ENCODE data around the gene COL4A2.

COL4A2 gene

DNA sequence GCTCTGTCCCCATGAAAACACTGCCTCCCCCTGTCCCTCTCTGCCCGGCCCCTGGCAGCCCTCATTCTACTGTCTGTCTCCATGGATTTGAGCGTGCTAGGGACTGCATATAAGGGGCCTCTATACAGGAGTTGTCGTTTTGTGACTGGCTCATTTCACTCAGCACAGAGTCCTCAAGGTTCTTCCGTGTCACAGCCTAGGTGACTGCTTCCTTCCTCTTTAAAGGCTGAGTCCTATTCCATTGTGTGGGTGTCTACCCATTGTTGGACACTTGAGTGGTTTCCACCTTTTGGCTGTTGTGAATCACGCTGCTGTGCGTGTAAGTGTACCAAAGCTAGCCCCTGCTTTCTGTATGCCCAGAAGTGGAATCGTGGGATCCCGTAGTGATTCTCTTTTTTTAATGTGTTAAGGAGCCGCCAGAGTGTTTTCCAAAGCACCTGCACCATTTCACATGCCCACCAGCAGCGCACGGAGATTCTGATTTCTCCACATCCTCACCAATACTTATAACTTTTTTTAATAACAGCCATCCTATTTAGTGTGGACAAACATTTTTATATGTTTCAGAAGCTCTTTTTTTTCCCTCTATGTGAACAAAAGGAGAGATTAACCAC is 116.7 kb downstream of the COL4A2 start:
- no peak for DNase-seq

DNA sequence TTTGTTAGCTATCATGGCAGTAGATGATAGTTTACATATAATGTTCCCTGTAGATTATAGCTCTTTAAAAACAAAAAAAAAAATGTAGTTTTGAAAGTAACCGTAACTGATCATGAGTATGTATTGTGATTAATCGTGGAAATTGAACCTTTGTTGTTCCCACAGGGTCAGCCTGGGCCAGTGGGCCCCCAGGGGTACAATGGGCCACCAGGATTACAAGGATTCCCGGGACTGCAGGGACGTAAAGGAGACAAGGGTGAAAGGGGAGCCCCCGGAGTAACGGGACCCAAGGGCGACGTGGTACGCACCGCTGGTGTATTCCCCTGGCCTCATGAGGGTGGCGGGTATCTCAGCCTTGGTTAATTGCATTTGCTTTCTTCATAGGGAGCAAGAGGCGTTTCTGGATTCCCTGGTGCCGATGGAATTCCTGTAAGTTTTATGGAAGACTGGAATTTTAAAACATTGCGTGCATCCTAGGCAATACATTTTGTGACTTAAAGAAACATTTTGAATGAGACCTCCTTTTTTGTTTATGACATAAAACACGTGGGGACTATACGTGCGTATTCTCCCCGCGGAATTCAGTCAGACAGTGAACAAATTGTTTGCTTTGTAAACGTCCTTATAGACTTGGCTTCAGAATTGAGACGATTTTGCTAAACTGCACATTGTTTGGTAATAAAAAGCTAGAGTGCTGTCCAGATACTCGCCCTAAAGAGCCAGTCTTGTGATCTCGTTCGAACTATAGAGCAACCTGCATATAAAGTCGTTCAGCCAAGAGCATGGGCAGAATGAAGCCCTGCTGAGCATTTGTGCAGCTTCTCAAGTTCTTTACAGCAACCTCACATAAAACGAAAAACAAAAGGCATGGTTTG is 117.7 kb downstream of the COL4A2 start:
- DNase-seq, result no peak

DNA sequence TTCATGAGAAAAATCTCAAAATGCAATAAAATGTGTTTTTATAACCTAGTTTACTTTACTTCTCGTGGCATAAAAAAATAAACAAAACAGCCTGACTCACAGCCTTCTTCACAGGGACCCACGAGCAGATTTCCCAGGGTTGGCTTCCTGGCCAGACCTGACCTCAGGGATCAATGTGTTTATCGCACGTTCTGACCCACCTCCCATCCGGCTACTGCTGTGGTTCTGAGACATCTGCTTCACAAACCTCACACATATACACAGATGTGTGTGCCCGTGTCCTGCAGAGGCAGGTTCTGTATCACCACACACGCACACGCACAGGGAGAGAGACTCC is 118.3 kb downstream of the COL4A2 start:
- no peak for DNase-seq

DNA sequence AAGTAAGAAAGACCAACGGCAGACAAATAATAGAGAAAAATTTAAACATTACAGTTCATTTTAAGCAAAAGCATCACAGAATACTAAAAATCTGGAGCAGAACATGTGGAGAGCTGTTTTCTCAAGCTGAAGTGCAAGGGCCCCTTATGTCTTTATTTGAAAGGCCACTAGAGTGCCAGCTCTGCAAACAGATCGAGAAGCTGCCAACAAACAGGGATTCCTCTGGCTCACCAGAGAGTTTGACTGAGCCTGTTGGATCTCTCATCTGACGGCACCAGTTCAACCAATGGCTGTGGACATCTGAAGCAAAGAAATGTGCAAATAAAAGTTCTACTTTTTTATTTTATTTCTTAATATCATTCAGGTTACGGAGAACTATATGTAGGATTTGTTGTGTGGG is 119.7 kb downstream of the COL4A2 start:
- no peak for DNase-seq

DNA sequence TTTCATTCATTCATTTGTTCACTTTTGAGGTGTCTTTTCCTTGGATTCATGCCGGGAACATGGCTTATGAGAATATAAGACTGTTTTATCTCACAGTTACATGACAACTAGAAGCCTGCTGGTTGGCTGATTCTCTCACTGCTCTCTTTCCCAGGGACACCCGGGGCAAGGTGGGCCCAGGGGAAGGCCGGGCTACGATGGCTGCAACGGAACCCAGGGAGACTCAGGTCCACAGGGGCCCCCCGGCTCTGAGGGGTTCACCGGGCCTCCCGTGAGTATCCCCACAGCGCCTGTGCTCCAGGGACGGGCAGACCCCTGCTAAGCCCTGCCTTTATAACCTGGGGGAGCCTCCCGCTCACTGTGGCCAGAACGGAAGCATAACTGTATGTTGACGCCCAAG is 121.2 kb downstream of the COL4A2 start:
- no peak for DNase-seq

DNA sequence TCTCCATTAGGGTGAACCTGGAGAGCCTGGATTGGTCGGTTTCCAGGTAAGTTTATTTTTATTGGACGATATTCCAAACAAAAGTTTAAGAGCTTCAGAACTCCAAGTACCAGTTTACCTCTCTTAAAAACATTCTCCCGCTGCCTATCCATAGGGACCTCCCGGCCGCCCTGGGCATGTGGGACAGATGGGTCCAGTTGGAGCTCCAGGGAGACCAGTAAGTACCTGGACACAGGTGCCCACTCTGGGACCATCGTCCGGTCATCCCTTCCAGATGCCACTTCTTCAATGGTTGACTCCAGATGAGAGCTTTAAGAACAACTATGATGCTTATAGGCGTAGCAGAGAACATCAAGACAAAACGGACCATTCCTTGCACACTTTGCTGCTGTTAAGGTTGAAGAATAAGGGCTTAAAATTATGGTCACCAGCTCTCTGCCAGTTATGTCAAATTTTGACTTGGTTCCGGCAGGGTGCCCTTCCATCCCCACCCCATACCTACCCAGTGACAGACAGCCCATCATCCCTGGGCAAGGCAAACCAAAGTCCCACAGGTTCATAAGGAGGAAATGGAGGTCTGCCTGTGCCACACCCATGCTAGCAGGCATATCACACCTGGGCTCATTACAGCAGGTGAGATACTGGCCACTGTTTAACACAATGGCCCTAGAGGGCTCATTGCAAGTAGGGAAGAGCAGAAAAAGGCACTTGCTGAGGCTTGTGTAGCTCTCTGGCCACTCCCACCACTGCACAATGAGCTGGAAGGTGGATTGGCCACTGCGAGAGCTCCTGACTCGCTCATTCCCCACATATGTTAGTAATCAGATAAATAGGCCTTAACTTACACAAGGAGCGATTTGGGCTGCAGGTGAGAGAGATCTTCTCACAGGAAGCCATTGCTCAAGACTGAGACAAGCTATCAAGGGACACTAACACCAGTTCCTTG is 123.6 kb downstream of the COL4A2 start:
- no peak for DNase-seq

DNA sequence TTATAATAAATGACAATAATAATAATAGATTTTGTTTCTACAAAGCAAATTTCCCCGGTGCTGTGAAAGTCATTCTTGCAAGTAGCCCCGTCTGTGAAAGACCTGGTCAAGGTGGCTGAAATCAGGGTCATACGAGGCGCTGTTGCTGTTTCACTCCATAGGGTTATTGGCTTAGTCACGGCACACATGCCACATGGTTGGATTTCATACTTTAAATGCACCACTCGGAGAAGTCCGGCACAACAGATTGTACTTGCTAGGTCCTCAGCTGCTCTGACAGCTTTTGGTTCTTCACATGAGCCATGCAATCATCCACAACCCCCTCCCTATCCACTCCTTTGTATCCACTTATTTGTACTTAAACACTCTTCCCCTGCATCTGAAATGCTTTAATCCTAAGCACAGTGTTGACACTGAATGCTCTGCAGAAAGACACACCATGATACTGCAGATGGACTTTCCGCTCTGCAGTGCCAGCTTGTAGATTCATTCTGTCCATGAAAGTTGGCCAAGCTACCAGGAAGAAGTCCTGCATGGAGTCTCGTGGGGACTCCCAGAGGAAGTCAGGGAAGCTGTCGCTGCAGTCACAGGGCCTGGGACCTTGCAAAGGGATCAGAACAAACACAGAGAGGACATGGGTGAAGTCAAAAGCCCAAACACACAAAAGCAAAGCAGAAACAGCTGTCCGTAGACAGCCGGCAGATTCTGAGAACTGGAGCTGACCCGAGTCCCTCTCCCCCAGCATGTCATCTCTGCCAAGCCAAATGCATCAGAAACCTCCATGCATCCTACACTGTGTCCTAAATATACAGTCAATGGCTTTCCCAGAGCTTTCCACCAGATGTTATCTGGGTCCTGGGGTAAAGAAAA is 124.6 kb downstream of the COL4A2 start:
- no peak for DNase-seq

DNA sequence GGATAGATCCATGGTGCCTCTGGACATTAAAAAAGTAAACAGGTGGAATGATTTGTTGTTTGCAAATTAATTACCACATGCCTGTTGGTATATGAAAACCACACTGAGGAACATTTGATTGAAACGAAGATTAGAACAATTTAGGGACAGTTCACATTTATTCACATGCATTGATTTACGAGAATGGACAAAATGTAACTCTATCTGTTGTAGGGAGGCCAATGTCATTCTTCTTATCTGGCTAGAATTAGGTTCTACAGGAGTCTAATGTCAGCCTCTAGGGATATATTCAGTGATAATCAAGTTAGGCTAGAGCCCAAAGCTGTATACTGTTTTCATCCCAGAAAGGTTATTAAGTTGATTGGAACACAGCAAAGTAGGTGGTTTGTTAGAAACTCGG is 125.4 kb downstream of the COL4A2 start:
- no peak for DNase-seq

DNA sequence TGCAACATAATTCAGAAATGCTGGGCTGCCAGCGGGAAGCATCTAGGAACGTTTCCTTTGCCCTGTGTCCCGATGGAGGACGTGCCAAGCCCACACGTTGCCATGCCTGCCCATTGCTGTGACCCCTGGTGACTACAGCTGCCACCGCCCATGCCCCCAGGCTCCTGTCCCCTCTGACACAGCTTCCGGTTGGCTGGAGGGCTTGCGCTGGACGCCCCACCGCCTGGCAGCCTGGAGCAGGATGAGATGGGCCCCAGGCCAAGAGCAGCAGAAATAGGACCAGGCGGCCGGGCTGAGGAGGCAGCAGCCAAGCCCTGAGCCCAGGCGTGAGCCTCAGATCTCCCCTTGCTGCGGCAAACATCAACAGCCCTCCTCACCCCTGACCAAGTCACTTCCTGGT is 125.9 kb downstream of the COL4A2 start:
- no peak for DNase-seq

DNA sequence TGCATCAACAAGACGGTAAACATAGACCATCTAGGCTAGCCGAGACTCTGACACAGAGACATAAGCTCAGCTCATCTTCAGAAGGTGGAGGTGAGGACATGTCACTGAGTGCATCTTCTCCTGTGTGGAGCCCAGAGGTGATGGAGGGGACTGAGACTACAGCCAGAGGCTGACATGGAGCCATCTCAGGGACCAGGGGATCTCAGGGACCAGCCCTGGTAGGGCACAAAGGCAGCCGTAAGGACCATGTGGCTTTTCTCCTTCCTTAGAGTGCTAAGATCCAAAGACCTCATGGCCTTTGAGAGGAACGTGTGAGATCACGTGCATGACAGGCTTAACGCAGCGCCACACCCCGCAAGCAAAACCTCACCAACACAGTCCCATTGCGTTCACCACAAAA is 127.5 kb downstream of the COL4A2 start:
- no peak for DNase-seq

DNA sequence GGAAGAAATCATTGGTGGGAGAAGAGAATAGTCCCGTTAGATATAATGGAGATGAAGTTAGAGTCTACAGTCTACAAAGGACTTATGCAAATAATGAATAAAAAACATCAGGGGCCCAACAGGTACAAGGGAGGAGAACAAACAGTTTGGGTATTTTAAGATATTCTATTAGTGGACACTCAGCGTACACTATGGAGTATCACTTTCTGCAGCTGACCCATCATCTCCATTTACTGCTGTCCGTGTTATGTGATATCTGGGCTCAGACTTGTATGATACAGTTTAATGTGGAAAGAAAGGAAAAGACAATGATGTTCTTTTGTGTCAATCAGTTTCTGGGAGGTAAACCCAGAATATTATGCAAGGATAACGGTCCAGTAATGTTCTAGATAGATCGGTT is 128.2 kb downstream of the COL4A2 start:
- DNase-seq, result no peak

DNA sequence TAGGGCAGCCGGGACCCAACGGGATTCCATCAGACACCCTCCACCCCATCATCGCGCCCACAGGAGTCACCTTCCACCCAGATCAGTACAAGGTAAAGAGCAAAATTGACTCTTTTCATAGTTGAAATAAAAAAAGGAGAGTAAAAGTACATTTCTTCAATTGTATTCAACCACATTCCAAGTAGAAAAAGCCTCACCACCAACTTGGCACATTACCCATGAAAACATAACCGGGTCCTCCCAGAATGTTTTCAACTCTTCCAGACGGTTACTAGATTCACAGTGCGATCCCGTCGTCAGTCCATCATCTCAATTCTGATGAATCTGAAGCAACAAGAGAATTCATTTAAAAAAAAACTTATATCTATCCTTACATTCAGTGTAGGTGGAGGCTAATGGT is 129.2 kb downstream of the COL4A2 start:
- no peak for DNase-seq

DNA sequence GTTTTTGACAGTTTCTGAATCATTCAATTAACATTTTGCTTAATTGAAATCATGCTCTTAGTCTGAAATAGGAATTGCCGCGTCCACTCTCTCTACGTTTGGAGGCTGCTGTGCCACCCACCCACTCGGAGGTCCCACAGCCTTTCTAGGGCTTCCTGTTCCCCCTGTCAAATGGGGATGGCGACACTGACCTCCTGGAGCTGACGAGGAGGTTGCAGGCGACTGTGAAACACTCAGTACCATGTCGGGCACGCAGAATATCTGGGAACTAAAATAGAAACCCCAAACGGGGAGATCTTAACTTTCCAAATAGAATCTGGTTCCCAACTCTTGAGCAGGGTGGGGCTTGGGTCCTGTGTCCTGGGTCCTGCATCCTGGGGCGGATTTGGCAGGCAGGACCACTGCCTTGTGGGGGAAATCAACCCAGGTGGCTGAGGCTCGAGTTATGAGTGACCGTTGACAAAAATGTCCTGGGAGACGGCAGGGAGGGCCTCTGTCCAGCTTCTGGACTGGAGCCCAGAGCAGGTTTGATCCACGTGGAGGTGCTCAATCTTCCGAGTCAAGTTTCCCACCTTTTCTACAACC is 129.8 kb downstream of the COL4A2 start:
- DNase-seq, result no peak

DNA sequence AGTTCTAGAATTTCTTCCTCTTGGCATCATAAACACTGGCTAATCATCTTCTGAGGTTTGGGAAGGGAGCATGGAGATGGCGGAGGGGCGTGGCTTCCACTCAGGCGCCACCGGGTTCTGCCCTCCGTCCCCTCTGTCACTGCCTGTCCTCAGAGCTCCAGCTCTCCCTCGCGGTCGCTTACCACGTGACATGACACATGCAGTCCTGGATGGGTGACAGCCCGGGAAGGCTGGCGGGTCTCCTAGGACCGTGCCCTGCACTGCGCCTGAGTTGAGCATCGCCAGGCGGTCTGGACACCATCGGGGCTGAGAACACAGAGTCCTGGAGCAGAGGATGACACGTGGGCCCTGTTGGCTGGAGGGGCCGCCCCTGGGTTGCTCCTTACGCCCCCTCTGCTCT is 131.1 kb downstream of the COL4A2 start:
- no peak for DNase-seq

DNA sequence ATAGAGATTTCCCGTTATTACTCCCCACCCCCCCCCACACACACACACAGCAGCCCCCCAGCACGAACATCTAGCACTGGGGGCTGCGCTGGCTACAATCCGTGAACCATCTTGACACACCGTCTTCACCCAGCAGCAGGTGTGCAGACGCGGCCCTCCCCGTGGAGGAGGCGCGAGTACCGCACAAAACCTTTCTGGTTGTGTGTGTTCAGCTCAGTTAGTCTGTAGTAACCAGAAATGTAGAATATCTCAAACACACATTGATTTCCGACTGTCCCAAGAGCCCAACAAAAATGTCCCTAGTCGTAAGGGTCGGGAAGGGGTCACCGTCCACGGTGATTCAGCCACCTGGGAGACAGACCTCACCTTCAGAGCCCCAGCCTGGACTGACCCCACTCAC is 131.7 kb downstream of the COL4A2 start:
- DNase-seq, result no peak

DNA sequence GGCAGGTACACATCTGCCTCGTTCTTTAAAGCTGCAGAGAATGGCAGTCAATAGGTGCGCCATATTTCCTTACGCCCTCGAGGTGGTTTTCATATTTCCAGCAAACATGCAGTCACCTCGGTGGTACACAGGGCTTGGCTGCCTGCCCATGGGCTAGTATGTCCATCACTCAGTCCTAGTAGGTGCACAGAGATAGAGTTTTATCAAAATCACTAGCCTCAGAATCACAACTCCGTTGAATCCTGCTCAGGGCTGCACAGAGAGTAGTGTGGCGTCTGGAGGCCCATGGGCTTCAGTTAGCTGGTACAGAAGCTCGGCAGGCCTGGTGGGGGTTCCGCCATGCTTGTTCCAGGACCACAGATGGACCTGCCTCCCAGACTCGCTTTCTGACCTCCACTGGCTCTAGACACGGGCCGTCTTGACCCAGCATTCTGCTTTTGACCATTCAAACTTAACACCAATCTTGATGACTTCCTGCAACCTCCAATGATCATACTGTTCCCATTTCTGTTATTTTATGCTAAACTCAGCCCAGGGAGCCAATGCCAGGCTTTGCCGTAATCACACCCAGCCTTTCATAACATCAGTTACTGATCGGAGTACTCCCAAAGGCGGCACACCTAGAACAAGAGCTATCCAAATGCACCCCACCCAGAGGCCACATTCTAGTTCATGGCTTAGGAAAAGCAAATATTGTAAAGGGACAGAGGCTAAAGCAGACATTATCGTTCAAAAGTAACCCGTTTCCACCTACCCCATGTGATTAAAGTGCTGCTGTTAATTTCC is 134.1 kb downstream of the COL4A2 start:
- DNase-seq, result no peak

DNA sequence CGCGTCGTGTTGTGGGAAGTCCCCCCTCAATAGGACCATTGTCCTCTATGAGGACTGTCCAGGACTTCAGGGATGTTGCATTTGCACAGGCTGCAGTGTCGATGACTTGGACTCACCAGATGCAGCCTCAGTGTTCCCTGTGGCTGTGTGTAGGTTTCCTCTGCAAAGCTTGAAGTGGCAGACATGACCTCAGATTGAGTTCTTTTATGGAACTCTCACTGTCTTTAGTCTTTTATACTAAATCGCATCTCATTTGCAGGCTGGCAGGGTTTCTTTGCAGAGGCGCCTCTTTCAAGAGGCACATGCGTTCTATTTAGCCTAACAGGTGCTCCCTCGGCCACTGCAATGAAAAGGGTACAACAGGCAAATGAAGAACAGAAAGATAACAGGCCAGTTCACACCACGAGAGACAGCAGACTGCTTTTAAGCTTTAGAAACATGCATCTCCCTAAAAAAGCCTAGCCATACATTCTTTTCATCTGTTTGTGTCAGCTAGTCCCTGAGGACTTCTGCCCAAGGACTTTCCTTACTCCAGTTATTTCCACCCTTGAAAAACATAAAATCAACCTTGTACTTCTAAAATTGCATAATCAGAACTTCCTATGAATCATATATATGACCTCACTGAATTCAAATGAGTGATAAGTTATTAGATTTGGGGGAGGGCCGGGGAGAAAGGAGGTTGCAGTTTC is 136.0 kb downstream of the COL4A2 start:
- DNase-seq, result no peak

DNA sequence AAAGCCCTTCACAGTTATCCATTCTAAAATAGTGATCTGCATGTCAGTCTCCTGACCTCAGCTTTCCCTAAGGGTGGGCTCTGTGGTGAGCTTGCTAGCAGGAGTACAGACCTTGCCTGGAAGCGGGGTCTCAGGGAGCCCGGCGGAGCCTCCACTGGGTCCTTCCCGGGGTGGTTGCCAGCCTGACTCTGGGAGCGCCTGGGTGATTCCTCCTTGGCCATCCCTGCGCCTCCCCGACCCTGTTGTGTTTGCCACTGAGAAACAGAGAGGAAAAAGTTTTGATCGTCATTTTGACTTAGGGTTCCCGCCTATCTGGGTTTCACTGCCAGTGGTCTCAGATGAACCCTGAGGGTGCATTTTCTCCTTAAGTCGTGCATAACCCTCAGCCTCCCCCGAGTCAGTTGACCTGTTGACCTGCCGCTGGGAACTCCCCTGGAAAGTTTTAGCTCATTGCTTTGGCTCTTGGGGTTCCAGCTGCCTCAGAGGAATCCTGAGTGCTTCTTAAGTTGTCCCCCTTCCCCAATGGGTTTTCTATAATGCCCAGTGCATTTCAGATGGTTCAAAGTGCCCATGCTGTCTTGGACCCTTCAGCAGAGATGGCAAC is 136.6 kb downstream of the COL4A2 start:
- DNase-seq, result no peak

DNA sequence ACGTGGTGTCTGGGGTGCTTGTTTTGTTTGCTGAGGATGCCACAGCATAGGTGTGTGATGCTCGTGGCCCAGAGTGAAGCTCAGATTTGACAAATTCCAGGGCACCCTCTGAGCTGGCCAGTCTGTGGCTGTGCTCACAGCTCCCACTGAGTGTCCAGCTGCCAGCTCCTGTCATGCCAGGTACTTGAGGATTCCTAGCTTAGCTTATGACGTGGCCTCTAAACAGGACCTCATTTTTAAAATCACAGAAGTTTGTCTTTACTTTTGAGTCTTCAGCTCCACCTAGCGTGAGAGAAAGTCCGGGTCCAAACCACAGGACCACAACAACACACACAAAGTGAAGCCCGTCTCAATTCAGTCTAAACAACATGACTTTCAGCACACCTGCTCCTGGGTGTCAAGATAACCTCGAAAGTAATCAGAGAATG is 137.2 kb downstream of the COL4A2 start:
- no peak for DNase-seq

DNA sequence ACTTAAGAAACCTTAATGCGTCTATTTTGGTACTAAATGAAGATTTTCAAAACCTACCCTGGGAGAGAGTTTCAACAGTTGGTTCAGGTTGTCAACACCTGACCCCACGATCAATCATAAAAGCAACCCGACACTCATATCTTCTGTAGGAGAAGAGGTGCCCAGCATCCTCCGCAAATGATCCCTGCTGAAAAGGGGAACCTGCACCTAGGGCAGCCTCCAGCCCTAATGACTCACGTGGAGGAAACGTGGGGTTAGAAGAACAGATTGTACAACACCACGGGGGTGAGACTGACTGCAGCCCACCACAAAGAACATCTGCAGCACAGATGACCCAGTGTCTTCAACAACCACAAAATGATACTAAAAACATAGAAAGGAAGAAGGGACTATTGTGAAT is 138.1 kb downstream of the COL4A2 start:
- no peak for DNase-seq

All from activated CD4-positive, CD25-positive, alpha-beta regulatory T cell treated with anti-CD3 and anti-CD28 coated beads, Interleukin-2, amount 50 U/mL, for 72 hours (primary cell).